OCI-LY3 (cell line): ENCODE measurements around the gene TCP11L1.

ENCODE experiments used
- CTCF ChIP-seq: fragments of 200-600, 300-600 bp; sonication (generic); IDR thresholded peaks from 2 replicates; pipeline ENCODE4 v1.5.1; 2014; ENCODE audit warnings: antibody characterized with exemption, low read length, low read depth
- EZH2phosphoT487 ChIP-seq: fragments of 200-600 bp; shearing (Covaris generic); IDR thresholded peaks from 2 replicates; pipeline ENCODE4 v1.6.1; 2018; ENCODE audit warnings: antibody characterized with exemption, mixed run types, low read depth

GRCh38 chr11:33064866-33065265 lies 25.5 kb downstream of the TCP11L1 start:
- TF ChIP-seq CTCF (no peak), EZH2phosphoT487 (no peak)
